Caco-2 (cell line): Measurements from ENCODE around the gene ZNF467. TPM values are rescaled to one million over a fixed set of nuclear protein-coding genes. Genes with fewer than 3 reads are reported as not detected.

Experiments
- BruUV-seq: library from RNA; stranded (reverse); fragments of 400-500 nt; replicated peaks from 2 replicates; lab custom pipeline; 2021; lab: Mats Ljungman, UMichigan
- CTCF ChIA-PET: fragments of 300-600 bp; sonication (Branson Sonifier 250); formaldehyde crosslinking; loops from one replicate; lab custom pipeline; 2022; ENCODE audit warnings: antibody characterized with exemption; lab: Charles Lee
- POLR2A ChIA-PET: fragments of 300-600 bp; sonication (Branson Sonifier 250); formaldehyde crosslinking; loops from one replicate; lab custom pipeline; 2022; ENCODE audit warnings: antibody characterized with exemption; lab: Charles Lee
- DNase-seq, 2 experiments: peaks; one replicate each; pipeline versions ENCODE4 v3.0.0 to v3.0.0-alpha.2; 2020 to 2022
- H3K27me3 ChIP-seq: replicated peaks from 2 replicates; pipeline ENCODE4 v1.6.0; 2011; ENCODE audit warnings: low read length; ENCODE audit not compliant: control insufficient read depth, insufficient read depth
- H3K36me3 ChIP-seq: 2 replicates; pipeline ENCODE4 v1.5.1; 2011; ENCODE audit warnings: low read length; ENCODE audit not compliant: control insufficient read depth, insufficient read depth
- H3K4me1 ChIP-seq: fragments of 250-450 bp; sonication (Bioruptor Pico); 2 replicates; pipeline ENCODE4 v1.5.1; 2020; ENCODE audit warnings: mild to moderate bottlenecking
- H3K4me3 ChIP-seq: 2 replicates; pipeline ENCODE4 v1.5.1; 2011; ENCODE audit warnings: low read depth, mild to moderate bottlenecking, control low read depth, low read length
- H3K9me3 ChIP-seq: fragments of 250-450 bp; sonication (Bioruptor Pico); 2 replicates; pipeline ENCODE4 v1.5.1; 2020; ENCODE audit warnings: mild to moderate bottlenecking, moderate library complexity
- H3K27ac Mint-ChIP-seq: one replicate; pipeline ENCODE4 v1.8.0; 2022; ENCODE audit warnings: mixed read lengths; ENCODE audit not compliant: unreplicated experiment
- H3K27me3 Mint-ChIP-seq: one replicate; pipeline ENCODE4 v1.8.0; 2022; ENCODE audit warnings: mixed read lengths; ENCODE audit not compliant: insufficient read depth, unreplicated experiment
- H3K36me3 Mint-ChIP-seq: one replicate; pipeline ENCODE4 v1.8.0; 2022; ENCODE audit warnings: mild to moderate bottlenecking, mixed read lengths; ENCODE audit not compliant: insufficient read depth, unreplicated experiment
- H3K4me1 Mint-ChIP-seq: one replicate; pipeline ENCODE4 v1.8.0; 2022; ENCODE audit warnings: low read depth, mixed read lengths; ENCODE audit not compliant: unreplicated experiment
- H3K4me3 Mint-ChIP-seq: one replicate; pipeline ENCODE4 v1.8.0; 2022; ENCODE audit warnings: mild to moderate bottlenecking, moderate library complexity, mixed read lengths; ENCODE audit not compliant: unreplicated experiment
- H3K9me3 Mint-ChIP-seq: one replicate; pipeline ENCODE4 v1.8.0; 2022; ENCODE audit warnings: mixed read lengths; ENCODE audit not compliant: unreplicated experiment
- CTCF ChIP-seq, 2 experiments: fragments of 200-600 bp in 1 of 2; IDR thresholded peaks; 1 replicate in 1 of 2; 2 replicates in 1 of 2; pipeline versions ENCODE4 v1.5.1 to v1.8.0; 2011 to 2022; ENCODE audit warnings: antibody characterized with exemption in 1 of 2, control low read depth in 1 of 2, inconsistent platforms in 1 of 2, low read depth in 1 of 2, low read length in 1 of 2, mild to moderate bottlenecking in 1 of 2, moderate library complexity in 1 of 2; ENCODE audit not compliant: insufficient read depth in 1 of 2, severe bottlenecking in 1 of 2, unreplicated experiment in 1 of 2
- intact Hi-C: fragments of 100-400 bp; cut with micrococcal nuclease; formaldehyde crosslinking; loops from one replicate; pipeline ENCODE4 v1.10.0; 2022; ENCODE audit not compliant: unreplicated experiment
- total RNA-seq: library from RNA; stranded (reverse); gene quantifications from 2 replicates; pipeline ENCODE4 v1.2.3, GENCODE V29; 2022

The ZNF467 gene
- total RNA-seq, 1 experiment from 2014 or later, result 1.7 TPM

GRCh38 chr7:149734791-149735075 lies 38.7 kb downstream of the ZNF467 start:
- DNase-seq, result no peak
- Mint-ChIP-seq H3K27ac (no peak overlapping the region), H3K4me3 (no peak overlapping the region), H3K4me1 (no peaks in the 10 kb centered on the region), H3K9me3 (no peaks in the 10 kb centered on the region), H3K27me3 (peaks cover 7% of the 10 kb centered on the region), H3K36me3 (no peaks in the 10 kb centered on the region)
- no TSS peak for BruUV-seq
- H3K36me3 ChIP-seq, result no peaks in the 10 kb centered on the region
- ChIA-PET POLR2A (no interaction called here), CTCF (no interaction called here)
- H3K4me1 ChIP-seq, result peaks cover 3% of the 10 kb centered on the region; the same call in 1 of the 2 replicates
- no peaks in the 10 kb centered on the region for H3K27me3 ChIP-seq
- no peak for TF ChIP-seq CTCF (IDR thresholded peaks at IDR 0.05; ENCODE audit: insufficient read depth in 1 of 2, low read depth in 1 of 2, low read length in 1 of 2, severe bottlenecking in 1 of 2, unreplicated experiment in 1 of 2)
- no peak overlapping the region for H3K4me3 ChIP-seq
- no peaks in the 10 kb centered on the region for H3K9me3 ChIP-seq
- intact Hi-C loops, result no loop called here

GRCh38 chr7:149733924-149734790 lies 39.2 kb downstream of the ZNF467 start:
- Mint-ChIP-seq H3K4me3 (no peak overlapping the region), H3K4me1 (no peaks in the 10 kb centered on the region), H3K27me3 (peaks cover 7% of the 10 kb centered on the region), H3K36me3 (no peaks in the 10 kb centered on the region), H3K27ac (no peak overlapping the region), H3K9me3 (no peaks in the 10 kb centered on the region)
- POLR2A ChIA-PET, result no interaction called here
- Histone ChIP-seq H3K4me1 (peaks cover 3% of the 10 kb centered on the region; the same call in 1 of the 2 replicates), H3K4me3 (no peak overlapping the region), H3K9me3 (no peaks in the 10 kb centered on the region), H3K36me3 (no peaks in the 10 kb centered on the region), H3K27me3 (no peaks in the 10 kb centered on the region)
- DNase-seq, result no peak
- intact Hi-C loops, result no loop called here
- BruUV-seq, result no TSS peak
- no peak for TF ChIP-seq CTCF (IDR thresholded peaks at IDR 0.05; ENCODE audit: insufficient read depth in 1 of 2, low read depth in 1 of 2, low read length in 1 of 2, severe bottlenecking in 1 of 2, unreplicated experiment in 1 of 2)
- CTCF ChIA-PET, result no interaction called here

- no TSS peak for BruUV-seq
- CTCF ChIA-PET, result no interaction called here
Measured at GRCh38 chr7:149733131-149733923, 40.1 kb downstream of the ZNF467 start.

More at GRCh38 chr7:149733131-149733923, 40.1 kb downstream of the ZNF467 start:
- H3K36me3 ChIP-seq, result no peaks in the 10 kb centered on the region
- H3K27me3 ChIP-seq, result no peaks in the 10 kb centered on the region
- no peak overlapping the region for H3K4me3 Mint-ChIP-seq
- no peak overlapping the region for H3K4me3 ChIP-seq
- peaks cover 3% of the 10 kb centered on the region; the same call in 1 of the 2 replicates for H3K4me1 ChIP-seq
- no peak for DNase-seq
- no peaks in the 10 kb centered on the region for H3K9me3 Mint-ChIP-seq
- peaks cover 7% of the 10 kb centered on the region for H3K27me3 Mint-ChIP-seq
- H3K9me3 ChIP-seq, result no peaks in the 10 kb centered on the region
- H3K36me3 Mint-ChIP-seq, result no peaks in the 10 kb centered on the region
- TF ChIP-seq CTCF (IDR thresholded peaks at IDR 0.05; ENCODE audit: insufficient read depth in 1 of 2, low read depth in 1 of 2, low read length in 1 of 2, severe bottlenecking in 1 of 2, unreplicated experiment in 1 of 2), result no peak
- H3K4me1 Mint-ChIP-seq, result no peaks in the 10 kb centered on the region
- H3K27ac Mint-ChIP-seq, result no peak overlapping the region
- POLR2A ChIA-PET, result no interaction called here
- intact Hi-C loops, result no loop called here
